HG03571 (cell line): Measurements from ENCODE around the gene KNOP1.
"Not testable (repeated sequence)": the region's sequence is repeated elsewhere in the genome, so short reads cannot be mapped to it uniquely, and the experiment has no call there.

Experiments used
- ATAC-seq: cut with Tn5 transposase; IDR thresholded peaks from one replicate; pipeline ENCODE4 v1.9.1; 2021; ENCODE audit not compliant: unreplicated experiment

KNOP1 gene

DNA sequence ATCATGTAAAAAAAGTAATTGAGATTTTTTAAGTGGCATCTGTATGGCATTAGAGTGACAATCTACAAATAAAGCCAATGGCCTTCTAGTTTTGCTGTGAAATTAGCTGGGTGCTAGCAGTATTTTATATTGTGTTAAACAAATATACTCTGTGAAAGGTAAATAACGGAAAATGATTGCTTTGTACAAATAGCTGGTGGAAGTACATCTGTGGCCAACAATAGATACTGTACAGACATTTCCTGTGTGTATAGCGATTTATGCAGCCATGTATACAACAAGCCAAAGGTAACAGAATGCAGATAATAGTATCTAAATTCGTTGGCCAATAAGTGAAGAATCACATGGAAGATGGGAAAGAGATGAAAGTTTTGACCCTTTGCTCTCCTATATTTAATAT is 26.6 kb upstream of the KNOP1 start:
- no peak for ATAC-seq

DNA sequence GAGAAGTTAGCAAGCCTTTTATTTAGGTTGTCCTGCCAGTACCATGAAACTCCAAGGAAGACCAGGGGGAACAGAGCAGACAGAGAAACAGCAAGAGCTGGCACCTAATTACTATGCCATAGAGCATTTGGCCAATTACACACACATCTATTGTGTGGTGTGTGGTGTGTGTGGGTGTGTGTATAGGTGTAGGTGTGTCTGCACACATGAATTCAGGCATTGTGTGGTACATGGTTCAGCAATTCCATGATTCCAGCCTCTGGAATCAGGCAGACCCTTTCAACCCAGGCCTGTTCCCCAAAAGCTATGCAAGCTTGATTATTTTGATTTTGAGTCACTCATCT is 25.8 kb upstream of the KNOP1 start:
- no peak for ATAC-seq

DNA sequence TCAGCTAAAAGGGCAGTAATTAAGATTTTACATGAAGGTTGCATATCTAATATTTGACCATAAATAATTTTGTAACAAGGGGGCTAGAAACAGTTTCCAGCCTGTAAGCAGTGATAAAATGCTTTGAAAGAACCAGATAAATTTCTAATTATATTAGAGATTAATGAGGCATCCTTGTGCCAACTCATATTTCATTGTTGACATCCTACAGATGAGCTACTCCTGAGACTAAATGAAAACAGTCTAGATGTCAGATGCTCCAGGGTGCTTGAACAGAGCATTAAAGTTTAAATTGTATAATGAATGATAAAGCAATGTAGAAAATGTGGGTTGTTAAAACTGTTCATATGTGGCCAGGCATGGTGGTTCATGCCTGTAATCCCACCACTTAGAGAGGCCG is 23.3 kb upstream of the KNOP1 start:
- ATAC-seq: no peak

DNA sequence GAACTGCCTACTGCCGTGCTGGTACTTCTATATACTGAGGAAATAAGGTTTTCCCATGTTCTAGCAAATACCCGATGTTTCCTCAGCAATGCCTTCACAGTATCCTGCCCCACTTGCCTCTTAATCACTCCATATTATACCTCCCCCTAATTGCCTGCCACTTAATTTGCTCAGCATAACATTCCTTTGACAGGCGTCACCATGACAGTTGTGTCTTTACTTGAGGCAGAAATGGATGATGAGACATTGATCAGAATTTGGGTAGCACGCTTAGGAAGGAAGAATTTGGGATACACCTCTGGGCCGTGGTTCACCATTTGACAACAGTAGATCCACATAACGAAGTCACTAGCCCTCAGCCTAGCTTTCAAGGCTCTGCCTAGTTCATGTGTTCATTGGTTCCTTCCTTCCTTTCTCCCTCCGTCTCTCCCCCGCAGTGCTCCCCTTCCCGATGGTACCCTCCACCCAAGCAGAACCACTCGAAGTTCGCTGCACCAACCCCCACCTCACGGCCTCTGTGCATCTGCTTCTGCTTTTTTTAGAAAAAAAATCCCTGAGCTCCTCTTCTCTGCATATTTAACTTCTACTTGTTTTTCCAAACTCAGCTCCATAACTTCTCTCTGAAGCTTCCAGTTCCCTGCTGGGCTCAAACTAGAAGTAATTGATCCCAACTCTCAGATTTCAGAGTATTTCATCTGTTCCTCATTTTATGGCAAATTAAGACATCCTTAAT is 19.4 kb upstream of the KNOP1 start:
- no peak for ATAC-seq

DNA sequence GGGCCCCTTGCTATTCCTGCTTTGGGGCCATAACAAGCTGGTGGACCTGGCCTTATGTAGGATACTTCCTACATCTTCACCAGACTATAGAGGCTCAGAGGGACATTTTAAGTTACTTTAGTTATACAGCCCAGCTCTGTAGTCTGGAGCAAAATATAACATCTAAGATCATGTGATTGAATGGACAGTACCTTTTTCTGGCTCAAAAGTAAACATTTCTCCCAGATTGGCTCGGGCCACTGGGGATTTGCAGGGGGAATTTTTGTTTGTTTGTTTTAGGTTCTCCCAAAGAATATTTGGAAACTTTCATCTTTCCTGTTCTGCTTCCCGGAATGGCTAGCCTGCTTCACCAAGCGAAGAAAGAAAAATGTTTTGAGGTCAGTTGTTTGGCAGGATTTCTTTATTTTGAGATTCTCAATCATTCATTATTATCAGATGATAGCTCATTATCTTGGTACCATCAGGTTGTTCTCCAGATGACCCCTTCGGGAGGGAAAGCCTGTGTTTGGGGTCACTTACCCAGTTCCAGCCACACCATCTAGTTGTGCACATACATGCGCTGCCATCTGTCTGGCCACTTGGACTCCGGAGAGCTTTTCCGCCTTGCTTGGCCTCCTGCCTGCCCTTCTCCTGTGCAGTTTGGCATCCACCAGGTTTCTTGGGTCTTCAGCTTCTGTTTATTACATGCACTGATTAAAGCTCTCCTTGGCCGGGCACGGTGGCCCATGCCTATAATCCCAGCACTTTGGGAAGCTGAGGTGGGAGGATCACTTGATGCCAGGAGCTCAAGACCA is 17.2 kb upstream of the KNOP1 start:
- no peak for ATAC-seq

DNA sequence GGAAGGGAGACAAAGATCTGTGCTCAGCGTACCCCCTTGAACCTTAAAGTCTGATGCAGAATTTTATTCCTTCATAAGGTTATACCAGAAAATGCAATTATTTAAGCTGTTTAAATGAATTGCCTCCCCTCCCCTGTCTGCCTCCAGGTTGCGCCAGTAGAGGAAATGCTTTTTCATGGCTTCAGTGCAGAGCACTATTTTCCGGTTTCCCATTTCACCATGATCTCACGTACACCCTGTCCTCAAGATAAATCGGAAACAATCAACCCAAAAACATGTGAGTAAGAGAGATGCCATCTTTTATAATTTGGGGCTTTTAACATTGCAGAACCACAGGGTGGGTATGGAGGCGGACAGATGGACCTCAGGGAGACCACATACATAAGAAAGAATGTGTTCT is 15.5 kb upstream of the KNOP1 start:
- ATAC-seq: no peak

DNA sequence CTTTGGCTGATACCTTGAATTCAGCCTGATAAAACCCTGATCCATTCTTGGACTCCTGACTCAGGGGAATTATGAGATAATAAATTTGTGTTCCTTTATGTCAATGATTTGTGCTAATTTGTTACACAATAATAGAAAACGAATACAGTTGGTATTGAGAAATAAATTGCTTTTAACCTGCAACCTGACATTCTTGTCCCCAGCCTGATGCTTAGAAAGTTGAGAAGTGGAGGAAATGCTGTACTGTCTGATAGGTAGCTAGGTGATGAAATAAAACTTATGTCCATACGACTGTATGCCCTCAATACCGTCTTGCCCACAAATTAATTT is 10.6 kb upstream of the KNOP1 start:
- no peak for ATAC-seq

DNA sequence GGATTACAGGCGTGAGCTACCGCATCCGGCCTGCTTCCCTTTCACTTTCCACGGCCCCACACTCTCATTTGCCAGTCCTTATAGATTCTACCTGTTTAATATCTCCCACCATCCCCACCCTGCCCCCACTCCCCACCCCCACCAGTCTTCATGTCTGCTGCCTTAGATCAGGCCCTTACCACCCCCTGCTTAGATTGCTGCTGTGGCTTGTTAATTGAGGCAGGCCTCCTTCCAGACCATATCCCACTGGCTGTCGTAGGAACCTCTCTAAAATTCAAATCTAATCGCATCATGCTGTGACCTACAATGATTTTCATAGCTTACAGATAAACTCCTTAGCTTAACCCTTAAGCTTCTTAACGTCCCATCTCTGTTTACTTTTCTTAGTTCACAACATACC is 5.0 kb upstream of the KNOP1 start:
- no peak for ATAC-seq

DNA sequence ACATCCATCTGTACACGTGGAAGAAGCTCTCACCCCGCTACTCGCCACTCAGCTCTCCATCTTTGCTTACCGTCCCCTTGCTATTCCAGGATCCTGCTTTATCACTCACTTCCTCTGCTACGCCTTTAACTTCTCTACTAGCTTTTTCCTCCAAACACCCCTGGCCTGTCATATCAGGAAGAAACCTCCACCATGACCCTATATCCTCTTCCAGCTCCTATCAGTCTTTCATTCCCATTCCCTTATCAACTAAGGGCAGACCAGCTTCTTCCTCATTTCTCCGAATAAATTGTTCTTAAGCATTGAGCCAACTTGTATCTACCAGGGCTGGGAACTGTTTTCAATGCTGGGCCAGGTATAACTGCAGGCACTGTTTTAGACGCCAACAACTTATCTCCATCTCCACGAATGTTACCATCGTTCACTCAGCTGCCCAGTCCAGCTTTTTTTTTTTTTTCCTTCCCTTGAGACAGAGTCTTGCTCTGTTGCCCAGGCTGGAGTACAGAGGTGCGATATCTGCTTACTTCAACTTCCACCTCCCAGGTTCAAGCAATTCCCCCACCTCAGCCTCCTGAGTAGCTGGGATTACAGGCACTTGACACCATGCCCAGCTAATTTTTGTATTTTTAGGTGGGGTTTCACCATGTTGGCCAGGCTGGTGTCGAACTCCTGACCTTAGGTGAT is 4.4 kb upstream of the KNOP1 start:
- no peak for ATAC-seq

DNA sequence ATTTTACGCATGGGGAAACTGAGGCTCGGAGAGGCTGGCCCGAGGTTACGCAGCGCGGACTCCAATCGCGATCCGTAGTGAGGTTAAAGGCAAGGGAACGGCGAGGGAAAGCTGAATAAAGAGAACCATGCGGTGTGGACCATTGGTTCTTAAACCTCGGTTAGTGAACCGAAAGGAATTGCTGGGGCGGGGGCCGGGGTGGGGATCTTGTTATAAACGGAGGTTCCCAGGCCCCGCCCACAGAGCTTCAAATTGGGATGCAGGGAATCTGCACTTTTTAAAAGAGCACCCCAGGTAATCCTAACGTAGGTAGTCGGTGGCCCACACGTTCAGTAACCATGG is 568 bp upstream of the KNOP1 start:
- ATAC-seq: no peak

DNA sequence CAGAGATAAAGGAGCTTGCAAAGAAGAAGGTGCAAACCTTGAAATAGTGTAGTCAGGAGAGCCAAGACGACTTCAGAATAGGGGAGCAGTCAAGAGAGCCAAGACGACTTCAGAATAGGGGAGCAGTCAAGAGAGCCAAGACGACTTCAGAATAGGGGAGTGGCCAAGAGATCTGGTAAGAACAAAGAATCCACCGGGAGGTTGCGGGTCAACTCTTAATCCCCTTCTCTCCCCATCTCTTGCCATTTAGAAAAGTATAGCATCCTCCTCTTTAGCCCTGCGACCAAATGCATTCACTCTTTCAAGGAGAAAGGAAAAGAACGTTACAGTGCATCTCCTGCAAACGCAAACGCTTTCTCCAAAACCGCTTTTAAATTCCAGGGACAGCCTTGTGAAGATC is 713 bp downstream of the KNOP1 start:
- ATAC-seq: no peak

DNA sequence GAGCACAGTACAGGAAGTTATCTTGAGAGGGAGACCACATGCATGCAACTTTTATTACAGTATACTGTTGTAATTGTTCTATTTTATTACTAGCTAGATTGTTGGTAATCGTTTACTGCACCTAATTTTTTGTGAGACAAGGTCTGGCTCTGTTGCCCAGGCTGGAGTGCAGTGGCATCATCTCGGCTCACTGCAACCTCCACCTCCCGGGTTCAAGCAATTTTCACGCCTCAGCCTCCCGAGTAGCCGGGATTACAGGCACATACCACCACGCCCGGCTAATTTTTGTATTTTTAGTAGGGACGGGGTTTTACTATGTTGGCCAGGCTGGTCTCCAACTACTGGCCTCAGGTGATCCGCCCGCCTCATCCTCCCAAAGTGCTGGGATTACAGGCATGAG is 1.3 kb downstream of the KNOP1 start:
- ATAC-seq: not testable (repeated sequence)

DNA sequence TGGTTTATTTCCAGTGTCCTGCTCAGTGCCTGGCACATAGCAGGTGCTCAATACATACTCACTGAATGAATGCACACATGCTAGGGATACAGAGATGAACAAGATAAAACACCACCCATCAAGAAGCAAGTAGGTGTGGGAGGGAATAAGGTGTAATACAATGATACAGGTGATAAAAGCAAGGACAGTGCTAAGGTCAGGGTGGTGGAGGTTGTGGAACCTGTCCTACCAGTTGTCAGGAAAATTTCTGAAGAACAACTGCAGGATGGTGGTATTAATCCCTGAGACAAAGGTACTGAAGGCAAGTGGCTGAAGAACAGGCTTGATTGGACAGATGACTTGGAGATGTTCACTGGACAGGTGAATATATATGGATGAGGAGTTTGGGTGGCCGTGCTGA is 1.8 kb downstream of the KNOP1 start:
- no peak for ATAC-seq

DNA sequence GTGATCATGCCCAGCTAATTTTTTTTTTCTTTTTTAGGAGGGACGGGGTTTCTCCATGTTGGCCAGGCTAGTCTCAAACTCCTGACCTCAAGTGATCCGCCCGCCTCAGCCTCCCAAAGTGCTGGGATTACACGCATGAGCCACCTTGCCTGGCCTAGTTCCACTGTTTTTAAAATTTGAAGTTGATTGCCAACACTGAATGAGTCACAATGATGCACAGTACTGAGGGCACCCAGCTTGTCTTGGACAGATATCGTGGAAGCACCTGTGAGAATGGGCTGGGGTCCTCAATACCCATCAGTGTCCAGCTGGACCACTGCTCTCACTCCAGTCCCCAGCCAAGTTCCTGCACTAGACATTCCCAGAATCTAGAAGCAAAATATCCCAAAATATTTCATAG is 2.5 kb downstream of the KNOP1 start:
- ATAC-seq: no peak

DNA sequence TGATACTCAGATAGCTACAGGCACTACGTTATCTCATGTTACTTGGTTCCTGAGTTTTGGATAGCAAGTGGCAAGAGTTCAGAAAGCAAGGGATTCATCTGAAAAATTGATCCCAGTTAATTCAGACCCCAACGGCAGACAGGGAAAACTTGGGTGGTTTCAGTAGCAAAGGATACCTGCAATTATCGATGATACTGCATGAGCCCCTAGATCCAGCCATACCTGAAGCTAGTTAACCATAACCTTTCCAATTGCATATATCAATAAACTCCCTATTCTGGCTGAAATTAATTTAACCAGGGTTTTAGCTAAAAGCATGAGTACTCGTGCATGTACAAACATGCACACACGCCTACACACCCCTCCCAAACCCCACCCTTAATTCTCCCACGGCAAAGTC is 4.3 kb downstream of the KNOP1 start:
- no peak for ATAC-seq

DNA sequence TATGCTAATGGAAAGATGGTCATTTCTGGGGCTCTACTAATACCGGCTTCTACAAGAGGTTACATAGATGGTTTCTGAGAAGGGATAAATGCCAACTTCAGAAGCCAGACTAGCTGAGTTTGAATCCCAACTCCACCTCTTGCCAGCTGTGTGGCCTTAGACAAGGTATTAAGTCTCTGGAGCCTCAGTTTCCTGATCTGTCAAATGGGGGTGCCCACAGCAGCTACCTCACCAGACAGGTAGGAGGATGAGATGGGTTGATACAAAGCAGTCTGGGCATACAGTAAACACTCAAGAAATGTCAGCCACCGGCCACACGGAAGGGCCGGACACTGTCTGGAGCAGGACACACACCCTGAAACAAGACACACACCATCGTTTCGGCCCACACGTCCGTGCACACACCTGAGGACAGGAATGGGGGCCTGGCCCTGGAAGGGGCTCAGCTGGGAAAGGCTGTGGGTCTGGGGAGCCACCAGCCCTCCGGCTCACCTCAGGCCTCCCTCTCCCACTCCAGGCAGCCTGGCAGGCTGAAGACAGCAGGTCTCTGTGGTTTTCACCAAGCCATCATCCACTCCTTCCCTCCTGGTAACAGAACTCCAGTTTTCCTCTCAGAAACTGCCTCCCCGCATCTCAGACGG is 5.5 kb downstream of the KNOP1 start:
- ATAC-seq: no peak

DNA sequence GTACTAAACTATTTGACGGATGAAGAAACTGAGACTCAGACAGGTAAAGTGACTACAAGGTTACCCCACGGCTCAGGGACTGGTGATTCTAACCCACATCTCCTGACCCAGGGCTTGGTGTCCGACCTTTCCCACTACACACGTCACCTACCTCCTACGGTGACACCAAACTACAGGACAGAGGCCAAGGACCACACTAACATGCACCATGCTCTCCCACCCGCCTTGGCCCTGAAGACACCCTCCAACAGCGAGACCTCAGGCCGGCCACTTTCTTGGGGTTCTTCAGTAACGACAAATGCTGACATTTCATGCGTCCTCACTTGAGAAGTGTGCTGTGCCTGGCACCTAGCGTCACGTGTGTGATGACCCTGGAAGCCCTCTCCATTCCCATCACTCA is 6.4 kb downstream of the KNOP1 start:
- ATAC-seq: no peak

DNA sequence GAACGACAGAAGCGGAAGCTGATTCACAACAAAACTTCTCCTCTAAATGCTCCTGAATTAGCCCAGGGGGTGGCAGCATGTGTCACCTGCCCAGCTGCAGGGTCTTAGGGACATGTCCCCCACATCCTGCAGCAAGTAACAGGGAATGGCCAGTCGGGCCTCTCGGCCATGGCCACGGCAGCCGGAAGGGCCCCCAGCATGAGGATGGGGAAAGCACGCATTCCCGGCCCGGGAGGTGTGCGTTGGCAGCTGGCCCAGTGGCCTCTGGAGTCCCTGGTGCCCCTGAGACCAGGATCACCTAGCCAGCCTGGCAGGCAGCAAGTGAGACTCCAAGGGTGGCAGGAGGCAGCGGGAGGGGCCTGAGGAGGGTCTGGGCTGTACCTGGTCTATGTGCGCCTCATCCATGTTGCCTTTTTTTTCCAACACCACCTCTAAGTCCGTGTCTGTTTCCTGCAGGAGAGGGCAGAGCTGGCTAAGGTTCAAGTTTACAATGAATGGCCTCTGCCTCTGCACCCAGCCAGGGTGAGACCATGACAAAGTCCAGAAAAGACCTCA is 7.0 kb downstream of the KNOP1 start:
- ATAC-seq: no peak

DNA sequence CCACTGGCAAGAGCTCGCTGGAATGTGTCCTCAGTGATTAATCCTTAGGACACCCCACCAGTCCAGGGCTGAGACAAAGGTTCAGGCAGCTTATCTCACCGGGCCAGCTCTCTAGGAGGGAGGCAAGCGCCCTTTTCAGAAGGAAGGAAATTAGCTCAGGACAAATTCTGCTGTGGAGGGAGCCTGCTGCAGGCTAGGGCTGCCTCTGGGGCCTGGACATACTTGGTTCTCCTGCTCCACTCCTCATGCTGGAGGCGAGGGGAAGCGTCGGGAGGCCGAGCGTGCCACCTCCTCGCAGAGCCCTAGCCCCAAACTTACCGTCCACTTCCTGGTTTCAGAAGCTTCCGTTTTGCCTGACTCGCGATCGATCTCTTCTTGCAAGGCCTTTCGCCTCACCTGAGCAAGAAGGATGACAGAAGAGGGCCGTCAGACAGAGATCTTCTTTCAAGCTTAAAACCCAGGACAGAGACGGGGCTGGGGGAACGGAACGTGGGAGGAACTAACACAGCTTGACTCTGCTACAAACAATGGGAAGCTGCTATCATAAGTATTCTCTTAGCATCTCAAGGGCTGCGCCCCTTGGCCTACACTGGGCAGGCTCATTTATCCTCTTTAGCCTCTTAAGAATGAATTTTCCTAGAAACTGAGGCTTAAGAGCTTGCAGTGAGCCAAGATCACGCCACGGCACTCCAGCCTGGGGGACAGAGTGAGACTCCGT is 7.7 kb downstream of the KNOP1 start:
- no peak for ATAC-seq

DNA sequence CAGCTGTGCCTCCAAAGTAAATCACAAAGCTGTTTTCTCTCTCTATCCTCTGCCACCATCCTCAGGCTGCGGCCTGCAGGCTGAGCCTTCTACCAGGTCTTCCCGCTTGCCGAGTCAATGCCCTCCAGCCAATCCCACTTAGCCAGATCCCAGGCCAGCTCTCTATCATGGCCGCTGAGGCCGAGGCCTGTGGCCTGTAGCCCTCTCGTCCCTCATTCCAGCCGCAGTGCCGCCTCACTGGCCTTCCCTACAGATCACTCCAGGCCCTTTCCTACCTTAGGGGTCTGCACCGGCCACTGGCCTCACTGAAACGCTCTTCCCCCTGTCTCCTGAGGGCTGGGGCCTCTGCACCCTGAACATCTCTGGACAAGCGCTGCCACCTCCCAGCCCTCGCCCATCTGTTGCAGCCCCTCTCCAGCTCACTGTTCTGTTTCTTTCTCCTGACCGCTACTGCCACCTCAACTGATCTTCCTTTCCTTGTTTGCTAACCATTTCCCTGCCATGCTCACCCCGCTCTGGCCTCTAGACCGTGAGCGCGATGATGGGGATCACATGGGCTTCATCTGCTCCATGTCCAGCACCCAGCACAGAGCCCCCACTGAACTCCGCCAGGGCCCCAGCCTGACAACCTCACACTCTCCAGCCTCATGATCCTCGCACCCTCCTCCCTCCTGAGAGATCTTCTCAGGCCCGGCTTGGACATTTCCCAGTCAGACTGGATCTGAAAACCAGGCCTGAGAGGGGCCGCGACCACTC is 8.5 kb downstream of the KNOP1 start:
- no peak for ATAC-seq
